Amniotic epithelial cell (primary cell): ENCODE results near the gene PGLYRP2.

ENCODE experiments used
- DNase-seq: peaks from one replicate; pipeline ENCODE4 v3.0.0-alpha.2; 2010; ENCODE audit warnings: low read depth

Gene PGLYRP2

DNA sequence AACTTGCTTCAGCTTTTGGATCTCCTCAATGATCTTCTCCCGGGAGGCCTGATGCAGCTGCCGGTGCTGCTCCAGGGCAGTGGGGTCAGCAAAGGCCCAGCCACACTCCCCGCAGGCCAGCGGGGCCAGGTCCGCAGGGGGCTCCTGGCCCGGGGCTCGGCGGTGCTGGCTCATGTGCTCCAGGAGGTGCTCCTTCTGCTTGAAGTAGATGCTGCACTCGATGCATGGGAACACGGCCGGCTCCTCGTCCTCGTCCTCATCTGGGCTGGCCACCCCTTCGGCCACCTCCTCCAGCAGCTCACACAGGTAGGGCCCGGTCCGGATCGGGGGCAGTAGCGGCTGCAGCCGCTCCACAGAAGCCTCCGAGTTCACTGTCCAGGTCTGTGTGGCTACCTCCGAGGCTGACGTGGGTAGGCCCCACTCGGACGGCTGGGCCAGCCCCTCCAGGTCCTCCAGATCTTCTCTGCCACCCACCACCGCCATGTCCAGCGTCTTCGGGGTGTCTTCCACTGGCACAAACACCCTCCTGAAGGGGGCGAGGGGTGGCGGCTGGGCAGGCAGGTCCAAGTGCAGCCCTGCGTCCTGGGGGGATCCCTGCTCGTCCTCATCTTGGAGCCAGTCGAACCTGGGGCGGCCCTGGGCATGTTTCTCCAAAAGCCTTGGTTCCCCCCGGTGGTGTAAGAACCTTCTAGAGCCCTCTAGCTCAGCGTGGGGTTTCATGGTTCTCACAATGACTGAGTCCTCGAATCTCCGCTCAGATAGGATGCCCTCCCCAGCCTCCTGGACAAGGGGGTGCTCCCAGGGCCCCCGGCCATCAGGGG, 39.3 kb downstream of the PGLYRP2 start:
- DNase-seq: no peak

GRCh38 chr19:15439078-15439799, 40.1 kb downstream of the PGLYRP2 start:
- no peak for DNase-seq

- no peak for DNase-seq
These were observed 40.7 kb downstream of the PGLYRP2 start for GRCh38 chr19:15438577-15438976.

- no peak for DNase-seq
These were observed 41.2 kb downstream of the PGLYRP2 start for GRCh38 chr19:15438124-15438496.

GRCh38 chr19:15437355-15438123, 41.8 kb downstream of the PGLYRP2 start:
- peak; percentile 36 for DNase-seq

GRCh38 chr19:15436826-15437110, 42.5 kb downstream of the PGLYRP2 start:
- DNase-seq: no peak

GRCh38 chr19:15436012-15436825, 43.1 kb downstream of the PGLYRP2 start:
- no peak for DNase-seq

GRCh38 chr19:15433519-15434069, 45.7 kb downstream of the PGLYRP2 start:
- DNase-seq: no peak

DNA sequence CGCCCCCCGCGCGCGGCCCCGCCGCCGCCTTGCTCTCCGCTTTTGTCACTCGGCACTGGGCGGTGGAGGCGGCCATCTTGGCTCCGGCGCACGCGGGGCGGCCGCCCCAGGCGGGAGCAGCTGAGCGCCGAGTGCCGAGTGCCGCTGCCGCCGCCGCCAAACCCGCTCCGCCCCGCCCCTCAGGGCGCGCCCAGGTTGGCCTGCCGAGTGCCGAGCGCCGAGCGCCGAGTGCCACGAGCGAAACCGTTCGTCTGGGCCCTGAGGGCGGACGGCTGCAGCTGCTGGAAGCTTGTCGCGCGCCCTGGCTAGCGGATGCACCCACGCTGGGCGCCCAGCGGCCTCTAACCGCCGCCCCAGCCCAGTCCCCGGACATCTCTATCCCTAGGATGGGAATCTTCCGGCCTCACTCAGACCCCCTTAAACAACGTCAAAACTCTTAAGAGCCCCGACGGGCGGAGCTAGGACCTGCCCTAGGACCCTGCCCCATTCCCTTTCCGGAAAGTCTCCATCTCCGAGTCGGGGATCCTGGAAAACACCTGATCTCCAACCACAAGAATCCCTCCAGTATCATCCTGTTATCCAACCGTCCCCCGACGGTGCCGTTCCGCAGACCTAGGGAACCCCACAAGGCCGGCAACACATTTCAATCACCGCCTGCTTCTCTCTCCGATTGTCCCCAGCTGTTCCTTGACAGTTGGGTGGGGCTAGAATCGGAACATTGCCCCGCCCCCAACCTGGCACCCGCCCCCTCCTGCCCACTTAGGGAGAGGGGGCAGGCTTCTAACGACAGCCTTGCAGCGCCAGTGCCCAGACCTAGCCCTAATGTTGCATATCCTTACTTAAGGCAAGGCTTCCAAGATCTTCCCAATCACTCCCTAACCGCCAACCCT, 46.4 kb downstream of the PGLYRP2 start:
- DNase-seq: peak; percentile 85

DNA sequence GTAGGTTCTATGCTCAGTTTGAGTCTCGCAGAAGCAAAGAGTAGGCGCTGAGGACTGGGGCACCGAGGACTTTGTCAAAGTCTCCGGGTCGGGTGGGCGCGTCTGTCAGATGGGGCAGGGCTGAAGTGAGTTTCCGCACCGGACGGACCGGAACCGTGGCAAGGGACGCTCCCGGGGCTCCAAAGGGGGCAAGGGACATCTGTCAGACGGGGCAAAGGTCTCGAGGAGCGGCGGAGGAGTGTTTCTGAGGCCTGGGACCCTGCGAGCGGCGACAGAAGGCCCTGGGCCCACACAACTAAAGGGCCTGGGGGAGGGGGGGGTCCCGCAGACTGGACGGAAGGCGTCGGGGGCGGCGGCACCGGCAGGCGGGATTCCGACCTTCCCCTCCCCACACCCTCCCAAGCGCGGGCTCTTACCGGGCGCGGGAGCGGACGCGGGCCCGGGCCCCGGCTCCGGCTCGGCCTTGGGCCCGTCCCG, 47.2 kb downstream of the PGLYRP2 start:
- no peak for DNase-seq

- DNase-seq: no peak
These were observed 47.8 kb downstream of the PGLYRP2 start for GRCh38 chr19:15431396-15432017.

DNA sequence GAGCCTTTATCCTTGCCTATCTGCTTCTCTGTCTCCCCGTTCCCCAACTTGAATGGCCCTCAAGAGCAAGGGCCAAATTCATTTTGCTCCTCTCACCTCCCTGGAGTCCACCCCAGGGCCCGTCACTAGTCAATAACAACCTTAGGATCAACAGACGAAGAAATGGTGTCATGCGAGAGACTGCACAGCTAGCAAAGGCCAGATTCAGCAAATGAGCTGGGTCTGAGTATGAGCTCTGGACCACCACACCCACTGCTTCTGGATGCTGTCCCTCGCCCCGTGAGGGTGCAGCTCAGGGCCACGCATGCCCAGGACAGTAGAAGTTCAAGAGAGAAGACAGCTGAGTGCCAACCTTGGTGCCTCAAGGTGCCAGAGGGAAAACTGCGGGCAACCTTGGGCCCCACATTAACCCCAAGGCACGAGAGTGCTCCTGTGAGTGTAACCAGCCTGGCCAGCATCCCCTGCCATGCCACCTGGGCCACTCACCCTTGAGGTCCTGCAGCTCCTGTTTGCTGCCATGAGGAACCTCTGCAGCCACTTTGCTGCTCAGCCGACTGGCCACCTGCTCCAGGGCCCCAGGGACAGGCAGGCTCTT, 48.7 kb downstream of the PGLYRP2 start:
- no peak for DNase-seq

- DNase-seq: no peak
These were observed 49.4 kb downstream of the PGLYRP2 start for GRCh38 chr19:15429825-15430467.

- no peak for DNase-seq
These were observed 50.1 kb downstream of the PGLYRP2 start for GRCh38 chr19:15428956-15429824.

DNA sequence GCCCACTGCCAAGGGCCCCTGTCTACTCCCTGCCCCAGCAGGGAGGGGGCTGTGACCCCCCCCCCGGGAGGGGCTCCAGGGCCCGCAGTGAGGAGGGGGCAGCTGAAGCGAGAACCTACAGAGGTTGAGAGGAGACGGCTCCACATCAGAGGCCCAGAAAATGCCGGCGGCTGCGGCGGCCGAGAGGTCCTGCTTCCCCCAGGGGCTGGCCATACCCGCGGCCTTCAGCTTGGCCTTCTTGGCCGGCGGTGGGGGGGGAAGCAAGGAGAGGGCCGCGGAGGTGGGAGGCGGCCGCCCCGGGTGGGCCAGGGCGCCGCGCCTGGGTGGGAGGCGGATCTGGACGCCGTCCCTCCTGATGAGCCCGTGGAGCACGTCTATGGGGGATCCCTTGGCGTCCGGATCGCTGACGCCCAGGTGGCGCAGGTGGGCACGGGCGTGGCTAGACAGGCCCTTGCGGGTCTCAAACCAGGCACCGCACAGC, 51.3 kb downstream of the PGLYRP2 start:
- no peak for DNase-seq

DNA sequence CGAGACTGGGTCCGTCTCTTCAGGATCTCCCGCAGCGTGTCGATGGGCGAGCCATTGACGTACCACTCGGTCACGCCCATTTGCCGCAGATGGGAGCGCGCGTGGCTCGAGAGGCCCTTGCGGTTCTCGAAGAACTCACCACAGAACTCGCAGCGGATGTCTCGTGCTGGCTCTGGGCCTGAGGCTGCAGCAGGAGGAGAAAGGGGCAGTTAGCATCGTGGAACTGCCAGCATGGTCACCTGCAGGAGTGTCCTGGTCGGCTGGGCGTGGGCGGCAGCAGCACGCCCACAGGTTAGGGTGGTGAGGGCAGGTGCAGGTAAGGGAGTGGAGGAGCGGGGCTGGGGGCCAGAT, 52.0 kb downstream of the PGLYRP2 start:
- DNase-seq: no peak

GRCh38 chr19:15426485-15427349, 52.6 kb downstream of the PGLYRP2 start:
- DNase-seq: no peak
